ENCODE data around the gene CYTH1. TPM values are rescaled to one million over a fixed set of nuclear protein-coding genes. Genes with fewer than 3 reads are reported as not detected.
A peak's percentile ranks its signal among the peaks of the same experiment; 100 is the strongest.

CYTH1 gene
- total and polyA plus RNA-seq, 2 donors = 27.1 to 31.0 TPM

DNA sequence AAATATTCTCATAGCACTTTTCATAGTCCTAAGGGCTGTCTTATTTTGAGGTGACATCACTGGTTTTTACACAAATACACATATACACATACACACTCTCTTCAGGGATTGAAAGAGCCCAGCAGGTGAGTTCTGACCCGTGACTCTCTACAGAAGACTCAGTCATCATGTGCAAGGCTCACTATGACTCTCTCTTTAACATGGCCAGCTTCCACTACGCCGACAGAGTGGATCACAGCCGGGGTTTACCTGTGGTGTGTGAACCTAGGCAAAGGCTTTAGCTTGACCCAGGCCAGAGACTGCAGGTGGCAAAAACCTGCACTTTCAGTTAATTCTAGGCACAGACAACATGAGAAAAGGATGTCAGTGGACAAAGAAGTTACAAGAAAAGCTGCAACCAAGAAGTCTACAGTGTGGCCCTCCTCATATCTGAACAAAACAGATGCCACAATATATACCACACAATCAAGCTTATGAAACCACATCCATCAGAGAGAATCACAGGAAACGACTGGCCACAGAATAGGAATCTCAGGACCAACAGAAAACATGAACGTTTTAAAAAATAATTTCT is 56.5 kb downstream of the CYTH1 start:
- H3K4me1 ChIP-seq (ENCODE audit: insufficient read depth) = no peaks in the 10 kb centered on the region

GRCh38 chr17:78724999-78725398 is 57.1 kb downstream of the CYTH1 start:
- Histone ChIP-seq H3K4me1 (ENCODE audit: insufficient read depth) (no peaks in the 10 kb centered on the region), H3K27ac (ENCODE audit: low read depth) (no peak overlapping the region), H3K36me3 (ENCODE audit: insufficient read depth) (no peaks in the 10 kb centered on the region), H3K4me3 (ENCODE audit: low read depth, low read length) (no peak overlapping the region)
- DNase-seq (ENCODE audit: extremely low spot score) = no peak
- WGBS = 89% methylated on average over 7 of the region's 7 CpGs

More for the DNA sequence above, 56.5 kb downstream of the CYTH1 start:
- H3K27ac ChIP-seq (ENCODE audit: low read depth) = no peak overlapping the region
- H3K4me3 ChIP-seq (ENCODE audit: low read depth, low read length) = no peak overlapping the region
- no peaks in the 10 kb centered on the region for H3K36me3 ChIP-seq (ENCODE audit: insufficient read depth)
- DNase-seq (ENCODE audit: extremely low spot score) = no peak
- WGBS = 85% methylated on average over 6 of the region's 6 CpGs

GRCh38 chr17:78724544-78724943 is 57.5 kb downstream of the CYTH1 start:
- Histone ChIP-seq H3K27ac (ENCODE audit: low read depth) (no peak overlapping the region), H3K4me3 (ENCODE audit: low read depth, low read length) (no peak overlapping the region), H3K36me3 (ENCODE audit: insufficient read depth) (no peaks in the 10 kb centered on the region), H3K4me1 (ENCODE audit: insufficient read depth) (no peaks in the 10 kb centered on the region)
- no peak for DNase-seq (ENCODE audit: extremely low spot score)
- WGBS = 44% methylated on average over 5 of the region's 5 CpGs

DNA sequence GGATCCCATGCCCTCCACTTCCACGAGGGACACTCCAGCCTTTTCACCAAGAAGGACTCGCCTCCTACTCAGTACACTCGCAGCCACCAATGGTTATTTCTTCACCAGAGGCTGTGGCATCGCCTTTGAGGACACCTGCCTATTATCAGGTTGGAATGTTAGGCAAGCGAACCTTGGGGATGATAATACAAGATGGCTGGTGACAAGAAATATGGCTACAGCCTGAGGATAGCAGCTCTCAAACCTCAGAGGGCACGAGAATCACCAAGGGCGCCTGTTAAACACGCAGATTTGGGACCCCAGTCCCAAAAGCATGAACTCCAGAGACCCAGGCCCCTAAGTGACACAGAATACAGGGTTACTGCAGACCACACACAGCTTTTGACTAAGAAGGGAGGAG is 58.1 kb downstream of the CYTH1 start:
- no peak for DNase-seq (ENCODE audit: extremely low spot score)
- no peaks in the 10 kb centered on the region for H3K36me3 ChIP-seq (ENCODE audit: insufficient read depth)
- no peaks in the 10 kb centered on the region for H3K4me1 ChIP-seq (ENCODE audit: insufficient read depth)
- H3K4me3 ChIP-seq (ENCODE audit: low read depth, low read length) = no peak overlapping the region
- WGBS = 85% methylated on average over 8 of the region's 8 CpGs
- no peak overlapping the region for H3K27ac ChIP-seq (ENCODE audit: low read depth)

- no peak overlapping the region for H3K4me3 ChIP-seq (ENCODE audit: low read depth, low read length)
- 21% methylated on average over 25 of the region's 25 CpGs for WGBS
- peak; percentile 77 for DNase-seq (ENCODE audit: extremely low spot score)
- no peaks in the 10 kb centered on the region for H3K4me1 ChIP-seq (ENCODE audit: insufficient read depth)
- no peak overlapping the region for H3K27ac ChIP-seq (ENCODE audit: low read depth)
- H3K36me3 ChIP-seq (ENCODE audit: insufficient read depth) = no peaks in the 10 kb centered on the region
These were observed 58.9 kb downstream of the CYTH1 start for GRCh38 chr17:78723001-78723796.

- H3K36me3 ChIP-seq (ENCODE audit: insufficient read depth) = no peaks in the 10 kb centered on the region
- no peak overlapping the region for H3K27ac ChIP-seq (ENCODE audit: low read depth)
- H3K4me3 ChIP-seq (ENCODE audit: low read depth, low read length) = no peak overlapping the region
- WGBS = 56% methylated on average over 7 of the region's 7 CpGs
- no peak for DNase-seq (ENCODE audit: extremely low spot score)
- H3K4me1 ChIP-seq (ENCODE audit: insufficient read depth) = no peaks in the 10 kb centered on the region
These were observed 59.8 kb downstream of the CYTH1 start for GRCh38 chr17:78722246-78722761.

GRCh38 chr17:78719630-78720298 is 62.3 kb downstream of the CYTH1 start:
- no peak for DNase-seq (ENCODE audit: extremely low spot score)
- 83% methylated on average over 4 of the region's 4 CpGs for WGBS
- Histone ChIP-seq H3K4me1 (ENCODE audit: insufficient read depth) (no peaks in the 10 kb centered on the region), H3K27ac (ENCODE audit: low read depth) (no peak overlapping the region), H3K36me3 (ENCODE audit: insufficient read depth) (no peaks in the 10 kb centered on the region), H3K4me3 (ENCODE audit: low read depth, low read length) (no peak overlapping the region)

DNA sequence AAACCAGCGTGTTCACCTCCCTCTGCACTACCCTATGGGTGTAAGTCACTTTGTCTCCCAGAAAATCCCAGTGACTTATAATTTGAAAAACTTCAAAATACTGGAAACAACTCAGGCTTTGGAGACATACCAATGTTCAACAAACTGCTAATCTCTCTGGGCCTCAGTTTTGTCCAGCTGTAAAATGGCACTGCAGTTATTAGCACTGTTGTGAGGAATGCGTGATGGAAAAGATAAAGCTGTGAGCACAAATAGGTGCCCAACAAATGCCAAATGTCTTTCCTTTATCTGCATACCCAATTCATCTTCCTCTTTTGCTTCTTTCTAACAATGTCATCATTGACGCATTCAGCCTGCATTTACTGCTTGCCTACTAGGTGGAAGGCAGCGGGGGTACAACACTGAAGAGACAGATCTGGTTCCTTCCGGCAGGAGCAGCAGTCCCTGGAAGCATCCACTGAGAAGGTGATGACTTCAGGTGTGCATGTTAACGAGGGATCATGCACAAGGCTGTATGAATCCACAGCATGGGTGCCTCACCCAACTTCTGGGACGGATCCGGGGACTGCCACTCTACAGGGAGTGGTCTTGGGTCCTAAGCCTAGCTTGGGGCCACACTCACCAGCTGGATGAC is 63.4 kb downstream of the CYTH1 start:
- Histone ChIP-seq H3K4me1 (ENCODE audit: insufficient read depth) (no peaks in the 10 kb centered on the region), H3K4me3 (ENCODE audit: low read depth, low read length) (no peak overlapping the region), H3K27ac (ENCODE audit: low read depth) (no peak overlapping the region), H3K36me3 (ENCODE audit: insufficient read depth) (no peaks in the 10 kb centered on the region)
- 93% methylated on average over 8 of the region's 8 CpGs for WGBS
- no peak for DNase-seq (ENCODE audit: extremely low spot score)

- no peak for DNase-seq (ENCODE audit: extremely low spot score)
- H3K36me3 ChIP-seq (ENCODE audit: insufficient read depth) = no peaks in the 10 kb centered on the region
- WGBS = 9% methylated on average over 14 of the region's 14 CpGs
- H3K4me3 ChIP-seq (ENCODE audit: low read depth, low read length) = no peak overlapping the region
- no peak overlapping the region for H3K27ac ChIP-seq (ENCODE audit: low read depth)
- no peaks in the 10 kb centered on the region for H3K4me1 ChIP-seq (ENCODE audit: insufficient read depth)
These were observed 64.6 kb downstream of the CYTH1 start for GRCh38 chr17:78717431-78717980.

DNA sequence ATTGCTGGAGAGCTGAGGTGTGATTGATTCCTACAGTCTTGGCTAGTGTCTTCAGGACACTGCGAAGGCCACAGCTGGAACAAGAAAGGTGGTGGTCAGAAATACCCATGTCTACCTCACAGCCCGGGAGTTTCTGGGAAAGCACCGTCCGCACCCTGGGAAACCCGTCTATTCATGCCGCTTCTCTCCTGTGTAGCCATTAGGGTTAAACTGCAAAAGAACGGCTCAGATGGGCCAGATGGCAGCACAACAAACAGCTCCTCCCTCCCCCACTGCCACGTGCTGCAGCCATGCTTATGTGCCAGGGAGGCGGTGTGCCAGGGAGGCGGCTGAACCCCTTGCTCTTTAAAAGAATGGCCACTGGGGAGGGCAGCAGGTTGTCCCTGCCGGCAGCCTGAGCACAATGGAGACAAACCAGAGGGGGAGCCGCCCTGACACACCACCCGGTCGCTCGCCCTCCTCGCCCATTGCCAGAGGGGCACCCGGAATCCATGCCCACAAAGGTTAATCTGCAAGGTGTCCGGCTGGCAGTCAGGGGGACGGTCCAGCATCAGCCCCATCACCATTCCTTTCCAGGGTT is 65.2 kb downstream of the CYTH1 start:
- no peak for DNase-seq (ENCODE audit: extremely low spot score)
- Histone ChIP-seq H3K4me1 (ENCODE audit: insufficient read depth) (no peaks in the 10 kb centered on the region), H3K4me3 (ENCODE audit: low read depth, low read length) (no peak overlapping the region), H3K27ac (ENCODE audit: low read depth) (no peak overlapping the region), H3K36me3 (ENCODE audit: insufficient read depth) (no peaks in the 10 kb centered on the region)
- 13% methylated on average over 19 of the region's 19 CpGs for WGBS

DNA sequence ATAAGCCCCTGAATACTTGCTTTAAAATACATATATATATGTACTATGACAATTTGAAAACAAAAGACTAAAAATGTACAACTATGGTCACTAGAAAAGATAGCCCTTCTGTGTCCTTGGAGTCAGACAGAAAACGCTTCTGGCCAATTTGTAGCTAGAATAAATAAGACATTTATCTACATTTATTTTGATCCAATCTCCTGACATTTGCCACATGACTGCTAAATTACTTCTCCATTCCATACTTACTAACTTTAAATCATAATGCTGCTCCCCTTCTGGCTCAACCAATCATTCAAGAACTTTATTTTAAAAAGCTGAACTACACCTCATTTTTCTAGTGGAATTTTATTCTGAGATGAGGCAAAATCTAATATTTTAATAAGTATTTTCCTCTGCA is 65.8 kb downstream of the CYTH1 start:
- no peaks in the 10 kb centered on the region for H3K4me1 ChIP-seq (ENCODE audit: insufficient read depth)
- no peak overlapping the region for H3K27ac ChIP-seq (ENCODE audit: low read depth)
- H3K4me3 ChIP-seq (ENCODE audit: low read depth, low read length) = no peak overlapping the region

GRCh38 chr17:78715876-78716275 is 66.2 kb downstream of the CYTH1 start:
- no peaks in the 10 kb centered on the region for H3K36me3 ChIP-seq (ENCODE audit: insufficient read depth)
- H3K4me3 ChIP-seq (ENCODE audit: low read depth, low read length) = no peak overlapping the region
- 65% methylated on average over 1 of the region's 1 CpG for WGBS
- DNase-seq (ENCODE audit: extremely low spot score) = no peak
- H3K4me1 ChIP-seq (ENCODE audit: insufficient read depth) = no peaks in the 10 kb centered on the region
- no peak overlapping the region for H3K27ac ChIP-seq (ENCODE audit: low read depth)

More for the DNA sequence above, 65.8 kb downstream of the CYTH1 start:
- 63% methylated on average over 1 of the region's 1 CpG for WGBS
- no peaks in the 10 kb centered on the region for H3K36me3 ChIP-seq (ENCODE audit: insufficient read depth)
- no peak for DNase-seq (ENCODE audit: extremely low spot score)

Measured in urinary bladder (tissue), 4 donors.